IPS-18c (cell line): ENCODE measurements around the gene TENM3.

Source experiments
- H3K4me3 ChIP-seq: 2 replicates; pipeline ENCODE4 v1.7.0; 2013; ENCODE audit warnings: low read depth, mild to moderate bottlenecking, low read length, moderate library complexity; ENCODE audit not compliant: insufficient read depth
- H3K9me3 ChIP-seq: one replicate; pipeline ENCODE4 v1.6.1; 2013; ENCODE audit warnings: mild to moderate bottlenecking, low read length, moderate library complexity; ENCODE audit not compliant: control insufficient read depth, insufficient read depth

Gene TENM3

DNA sequence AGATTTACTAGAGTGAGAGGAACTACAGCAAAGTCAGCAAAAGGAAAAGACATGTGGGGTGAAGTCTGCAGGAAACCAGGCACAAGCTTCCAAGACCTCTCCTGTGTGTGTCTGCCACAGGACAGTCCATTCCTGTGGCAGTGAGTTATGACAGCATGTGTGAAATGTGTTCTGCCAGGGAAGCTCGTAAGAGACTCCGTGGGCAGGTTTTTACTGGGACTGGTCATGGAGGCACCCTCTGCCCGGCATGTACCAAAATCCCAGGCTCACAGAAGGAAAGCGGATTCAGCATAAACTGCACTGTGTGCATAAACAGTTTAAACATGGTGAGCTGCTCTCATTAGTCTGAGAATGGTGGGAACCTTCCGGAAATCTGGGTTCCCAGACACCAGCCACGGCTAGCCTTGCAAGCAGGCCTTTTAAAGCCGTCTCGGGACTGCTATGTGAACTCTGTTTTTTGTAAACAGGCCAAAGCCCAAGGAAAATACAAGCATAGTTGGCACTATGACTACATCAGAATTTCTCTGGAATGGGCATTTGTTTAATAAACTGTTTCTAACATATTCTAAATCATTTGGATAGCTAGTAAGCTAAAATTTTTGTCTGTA is 288.5 kb downstream of the TENM3 start:
- no peak overlapping the region for H3K4me3 ChIP-seq
- no peaks in the 10 kb centered on the region for H3K9me3 ChIP-seq

- Histone ChIP-seq H3K4me3 (no peak overlapping the region), H3K9me3 (no peaks in the 10 kb centered on the region)
Measured at GRCh38 chr4:182532441-182532840, 289.2 kb downstream of the TENM3 start.

DNA sequence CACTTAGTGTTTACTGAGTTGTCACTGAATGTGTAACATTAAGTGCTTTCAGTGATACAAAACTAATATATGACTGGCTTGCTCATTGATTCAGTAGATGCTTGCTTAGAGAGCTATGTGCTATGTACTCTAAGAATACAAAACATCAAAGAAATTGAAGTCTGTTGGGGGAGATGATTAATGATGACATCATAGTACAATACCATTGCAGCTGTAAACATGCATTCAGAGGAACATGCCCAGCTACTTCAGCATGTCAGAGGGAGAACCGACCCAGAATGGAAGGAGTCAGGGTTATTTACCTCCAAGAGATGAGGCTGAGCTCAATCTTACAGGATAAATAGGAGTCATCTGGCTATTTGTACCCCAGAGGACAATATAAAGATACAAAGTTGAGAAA is 290.8 kb downstream of the TENM3 start:
- no peaks in the 10 kb centered on the region for H3K9me3 ChIP-seq
- H3K4me3 ChIP-seq = no peak overlapping the region

DNA sequence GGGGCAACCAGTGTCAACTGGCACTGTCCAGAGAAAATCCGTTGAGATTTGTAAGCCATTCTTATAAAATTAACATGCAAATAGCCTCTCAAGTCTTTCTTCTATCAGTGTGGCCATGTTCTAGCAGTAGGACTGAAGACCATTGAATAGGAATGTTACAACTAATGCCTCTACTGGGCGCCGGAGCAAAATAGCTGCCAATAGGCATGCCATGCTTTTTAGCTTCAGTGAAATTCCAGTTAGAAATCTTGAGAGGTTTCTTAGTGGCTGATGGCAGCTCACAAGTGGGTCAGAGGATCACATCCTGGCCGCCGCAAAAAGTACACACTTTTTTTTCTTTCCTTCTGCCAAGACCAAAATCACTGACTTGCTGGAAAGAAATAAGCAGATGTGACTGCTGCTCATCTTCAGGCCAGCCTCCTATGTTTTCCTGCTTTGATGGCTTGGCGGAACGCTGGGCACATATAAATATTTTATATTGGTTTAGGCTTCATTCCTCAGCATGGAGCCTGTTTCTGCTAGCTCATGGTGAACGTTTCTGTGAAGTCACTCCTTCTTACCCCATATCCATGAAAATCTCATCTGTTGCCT is 293.1 kb downstream of the TENM3 start:
- no peaks in the 10 kb centered on the region for H3K9me3 ChIP-seq
- no peak overlapping the region for H3K4me3 ChIP-seq

DNA sequence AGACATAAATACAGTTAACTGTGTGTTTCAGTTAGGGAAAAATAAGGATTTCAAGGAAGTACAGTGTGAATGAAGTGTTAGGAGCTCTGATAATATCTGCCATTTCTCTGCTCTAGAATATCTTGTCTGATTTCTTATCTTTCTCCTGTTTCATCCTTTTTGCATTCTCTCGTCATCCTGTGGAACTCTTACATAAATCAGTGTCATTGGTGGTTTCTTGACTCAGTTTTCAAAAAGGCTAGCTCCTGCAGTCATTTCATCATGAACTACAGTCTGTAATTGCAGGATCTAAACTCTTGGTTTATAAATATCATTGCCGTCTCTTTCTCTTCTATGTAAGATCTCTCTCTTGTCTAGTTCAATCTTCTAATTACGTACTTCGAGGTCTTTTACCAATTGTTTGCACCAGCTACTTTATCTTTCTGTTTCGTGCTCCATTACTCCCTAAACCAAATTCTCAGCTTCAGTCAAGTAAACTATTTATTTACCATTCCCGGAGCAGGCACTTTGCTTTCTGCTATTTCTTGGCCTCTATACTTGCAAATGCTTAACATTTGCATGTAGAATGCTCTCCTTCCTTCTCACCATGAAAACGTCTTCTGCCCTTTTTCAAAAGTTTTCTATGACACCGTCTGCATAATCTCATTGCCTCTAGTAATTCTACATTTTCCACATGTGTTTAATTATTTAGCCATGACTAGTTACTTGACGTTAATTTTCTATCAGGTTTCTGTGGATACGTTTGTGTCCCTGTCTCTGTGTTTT is 294.0 kb downstream of the TENM3 start:
- H3K4me3 ChIP-seq = no peak overlapping the region
- no peaks in the 10 kb centered on the region for H3K9me3 ChIP-seq

DNA sequence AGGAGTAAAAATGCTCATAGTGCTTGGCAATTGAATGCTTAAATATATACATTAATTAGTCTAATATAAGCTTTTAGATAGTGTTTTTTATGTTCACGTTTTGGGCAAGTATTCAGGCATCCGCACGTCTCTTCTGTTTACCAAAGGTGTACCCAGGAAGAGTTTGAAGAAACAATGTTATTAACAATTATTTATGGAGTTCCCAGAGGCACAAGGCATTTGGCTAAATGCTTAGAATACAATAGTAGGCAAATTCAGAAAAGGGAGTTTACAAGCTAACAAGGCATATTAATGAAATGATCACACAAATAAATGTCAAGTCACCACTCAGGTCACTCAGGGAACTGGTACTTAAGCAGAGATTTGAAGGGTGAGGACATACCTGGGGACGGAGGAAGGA is 294.8 kb downstream of the TENM3 start:
- Histone ChIP-seq H3K4me3 (no peak overlapping the region), H3K9me3 (no peaks in the 10 kb centered on the region)

- H3K9me3 ChIP-seq = no peaks in the 10 kb centered on the region
- H3K4me3 ChIP-seq = no peak overlapping the region
Measured at GRCh38 chr4:182540496-182540895, 297.3 kb downstream of the TENM3 start.

GRCh38 chr4:182547435-182547834 is 304.2 kb downstream of the TENM3 start:
- Histone ChIP-seq H3K9me3 (no peaks in the 10 kb centered on the region), H3K4me3 (no peak overlapping the region)

- H3K9me3 ChIP-seq = no peaks in the 10 kb centered on the region
- H3K4me3 ChIP-seq = no peak overlapping the region
Measured at GRCh38 chr4:182548156-182548555, 305.0 kb downstream of the TENM3 start.

DNA sequence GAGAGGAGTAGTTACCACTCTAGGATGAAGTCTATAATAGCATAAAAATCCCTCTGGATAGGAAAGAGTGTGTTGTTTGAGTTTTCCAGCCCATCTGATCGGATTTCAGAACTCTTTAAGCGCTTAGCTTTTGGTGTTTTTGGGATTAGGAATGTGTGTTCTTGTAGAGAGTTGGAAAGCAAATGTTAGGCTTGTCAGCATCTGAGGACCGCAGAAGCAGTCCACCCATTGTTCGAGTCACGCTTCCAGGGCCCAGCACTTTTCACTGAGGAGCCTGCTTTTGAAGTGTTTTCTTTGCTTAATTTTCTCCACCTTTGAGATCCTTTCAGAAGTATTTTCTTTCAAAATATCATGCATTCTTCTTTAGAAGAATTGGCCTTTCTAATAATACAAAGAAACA is 306.2 kb downstream of the TENM3 start:
- no peaks in the 10 kb centered on the region for H3K9me3 ChIP-seq
- H3K4me3 ChIP-seq = no peak overlapping the region

- Histone ChIP-seq H3K9me3 (no peaks in the 10 kb centered on the region), H3K4me3 (no peak overlapping the region)
Measured at GRCh38 chr4:182552948-182553347, 309.7 kb downstream of the TENM3 start.

- Histone ChIP-seq H3K4me3 (no peak overlapping the region; the same call in 1 of the 2 replicates), H3K9me3 (no peaks in the 10 kb centered on the region)
Measured at GRCh38 chr4:182553653-182554052, 310.5 kb downstream of the TENM3 start.

DNA sequence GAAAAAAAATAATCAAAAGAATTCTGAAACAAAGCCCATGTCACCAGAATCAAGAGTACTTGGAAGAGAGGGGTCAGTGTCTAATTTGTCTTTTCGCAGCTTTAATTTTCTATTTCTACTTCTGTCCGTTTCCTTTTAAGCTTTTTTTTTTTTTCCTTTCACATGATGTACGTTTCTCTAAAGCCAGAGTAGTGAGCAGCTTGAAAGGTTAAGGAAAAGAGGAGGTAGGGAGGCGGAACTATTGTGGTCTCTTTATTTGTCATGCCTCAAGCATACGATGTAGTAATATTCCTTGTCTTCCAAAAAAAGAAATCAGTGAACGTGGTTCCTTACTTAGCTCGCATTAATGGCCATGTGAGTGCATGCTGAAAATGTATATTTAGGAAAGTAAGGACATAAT is 311.5 kb downstream of the TENM3 start:
- H3K9me3 ChIP-seq = no peaks in the 10 kb centered on the region
- no peak overlapping the region for H3K4me3 ChIP-seq

DNA sequence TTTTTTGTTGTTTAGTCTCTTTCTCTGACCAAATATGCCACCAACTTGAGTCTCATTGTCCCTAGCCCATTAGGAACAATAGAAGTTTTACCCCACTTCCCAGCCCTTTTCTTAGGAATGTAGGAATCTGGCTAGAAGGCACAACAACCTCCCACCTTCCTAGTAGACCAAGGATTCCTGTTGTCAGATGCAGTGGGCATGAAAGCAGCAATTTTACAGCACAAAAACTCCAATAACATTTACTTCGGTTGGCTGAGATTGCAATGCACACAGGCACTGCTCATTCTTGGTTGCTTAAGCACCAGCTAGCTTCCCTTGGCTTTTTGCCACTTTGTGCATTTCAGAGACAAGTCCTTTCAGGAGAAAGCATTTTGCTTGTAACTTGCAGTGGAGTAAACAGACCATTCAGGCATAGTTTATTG is 312.8 kb downstream of the TENM3 start:
- Histone ChIP-seq H3K9me3 (no peaks in the 10 kb centered on the region), H3K4me3 (no peak overlapping the region)

DNA sequence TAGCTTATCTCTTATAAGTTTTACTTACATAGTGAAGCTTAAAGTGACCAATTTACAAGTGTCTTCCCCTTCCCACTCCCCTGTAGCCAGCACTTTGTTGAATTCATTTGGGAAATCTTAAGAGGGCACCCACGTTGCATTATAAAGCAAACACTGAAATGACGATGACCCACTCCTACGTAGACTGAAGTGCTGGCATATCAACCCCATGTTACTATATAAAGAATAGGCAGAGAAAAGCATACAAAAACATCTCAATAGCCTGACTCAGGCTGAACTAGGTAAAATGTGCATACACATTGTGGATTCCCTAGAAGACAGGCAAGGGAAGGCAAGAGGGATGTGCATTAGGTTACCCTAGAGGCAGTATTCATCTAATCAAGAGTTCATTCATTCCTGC is 313.4 kb downstream of the TENM3 start:
- no peaks in the 10 kb centered on the region for H3K9me3 ChIP-seq
- no peak overlapping the region for H3K4me3 ChIP-seq

- Histone ChIP-seq H3K4me3 (no peak overlapping the region), H3K9me3 (no peaks in the 10 kb centered on the region)
Measured at GRCh38 chr4:182560358-182560757, 317.2 kb downstream of the TENM3 start.

GRCh38 chr4:182562350-182562749 is 319.1 kb downstream of the TENM3 start:
- H3K9me3 ChIP-seq = no peaks in the 10 kb centered on the region
- no peak overlapping the region for H3K4me3 ChIP-seq

DNA sequence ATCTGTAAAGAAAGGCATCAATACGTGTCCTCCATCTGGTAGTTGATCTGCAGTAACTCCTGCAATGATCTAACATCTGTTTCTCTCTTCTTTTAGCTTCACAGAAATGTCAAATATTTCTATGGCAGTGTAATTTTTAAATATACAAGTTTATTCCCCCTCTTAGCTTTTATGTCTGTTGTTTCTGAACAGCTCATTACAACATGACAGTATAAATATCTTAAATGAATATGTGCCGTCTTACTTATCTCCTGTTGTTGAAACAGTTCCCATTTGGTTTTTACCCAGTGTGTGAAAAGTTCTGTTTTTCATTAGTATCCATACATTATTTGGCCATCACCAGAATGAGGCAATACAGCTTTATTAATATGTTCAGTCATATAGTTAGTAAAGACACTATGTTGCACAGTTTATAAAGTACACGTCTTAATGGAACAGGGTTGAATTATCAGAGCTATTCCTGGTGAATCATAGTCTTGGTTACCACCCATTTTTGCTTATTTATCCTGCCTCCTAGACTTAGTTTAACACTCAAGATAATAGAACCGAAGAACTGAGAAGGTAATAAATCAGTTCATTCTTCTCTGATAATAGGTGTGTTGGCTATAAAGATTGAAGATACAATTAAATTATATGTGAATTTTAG is 321.6 kb downstream of the TENM3 start:
- Histone ChIP-seq H3K9me3 (no peaks in the 10 kb centered on the region), H3K4me3 (no peak overlapping the region)
